ENCODE data around the gene C17orf107.

Gene C17orf107

GRCh38 chr17:4934173-4934979 lies 35.0 kb downstream of the C17orf107 start:
- ATAC-seq (peak; percentile 77), DNase-seq (peak in 1 of 2 donors; percentile 31)
- peaks cover 70% of the 10 kb centered on the region for H3K4me1 Mint-ChIP-seq
- H3K27ac Mint-ChIP-seq, result peak overlapping the region in 1 of 2 donors; percentile 46
- peaks cover 20% of the 10 kb centered on the region for H3K27me3 Mint-ChIP-seq
- H3K4me3 Mint-ChIP-seq, result peak overlapping the region; percentile 20 to 54
- no peaks in the 10 kb centered on the region for H3K9me3 Mint-ChIP-seq

DNA sequence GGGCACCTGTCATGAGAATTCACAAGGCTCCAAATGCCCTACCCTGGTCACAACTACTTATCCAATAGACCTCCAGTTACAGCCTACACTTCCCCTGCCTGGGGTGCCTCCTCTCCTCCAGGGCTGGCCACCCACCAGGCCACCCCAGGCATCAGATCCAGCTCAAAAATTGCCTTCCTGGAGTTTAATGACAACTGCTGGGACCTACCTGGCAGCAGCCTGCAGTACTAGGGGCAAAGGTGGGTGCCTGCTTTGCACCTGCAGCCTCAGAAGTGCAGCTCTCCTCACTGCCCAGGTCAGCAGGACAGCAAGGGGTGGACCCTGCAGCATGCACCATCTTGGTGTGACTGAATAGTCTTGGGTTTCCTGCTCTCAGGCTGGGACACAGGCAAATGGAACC lies 36.3 kb downstream of the C17orf107 start:
- Mint-ChIP-seq H3K9me3 (no peaks in the 10 kb centered on the region), H3K27me3 (peaks cover 20% of the 10 kb centered on the region), H3K4me1 (peaks cover 70% of the 10 kb centered on the region), H3K4me3 (no peak overlapping the region), H3K27ac (peak overlapping the region in 1 of 2 donors; percentile 31)
- ATAC-seq (no peak), DNase-seq (no peak)

- H3K27me3 Mint-ChIP-seq, result peaks cover 20% of the 10 kb centered on the region
- H3K9me3 Mint-ChIP-seq, result no peaks in the 10 kb centered on the region
- ATAC-seq (no peak), DNase-seq (no peak)
- no peak overlapping the region for H3K27ac Mint-ChIP-seq
- no peak overlapping the region for H3K4me3 Mint-ChIP-seq
- H3K4me1 Mint-ChIP-seq, result peaks cover 73% of the 10 kb centered on the region
Measured at GRCh38 chr17:4936436-4936835, 37.1 kb downstream of the C17orf107 start.

DNA sequence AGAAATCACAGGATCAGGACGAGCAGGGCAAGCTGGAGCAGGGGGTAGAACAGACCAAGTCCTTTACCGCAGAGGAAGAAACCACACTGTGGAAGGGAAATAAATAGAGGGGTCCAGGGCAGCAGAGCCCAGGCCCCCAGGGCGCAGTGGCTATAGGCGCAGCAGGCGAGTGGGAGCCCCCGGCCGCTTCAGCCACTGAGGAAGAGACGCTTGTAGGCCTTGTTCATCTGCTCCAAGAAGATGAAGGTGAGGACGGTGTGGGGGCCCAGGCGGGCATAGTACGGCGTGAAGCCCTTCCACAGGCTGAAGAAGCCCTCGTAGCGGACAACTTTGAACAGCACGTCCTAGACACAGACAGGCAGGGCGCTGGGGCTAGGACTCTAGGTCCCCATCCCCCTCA lies 38.2 kb downstream of the C17orf107 start:
- peak overlapping the region in 1 of 2 donors; percentile 94 for H3K4me3 Mint-ChIP-seq
- no peaks in the 10 kb centered on the region for H3K9me3 Mint-ChIP-seq
- ATAC-seq (no peak), DNase-seq (no peak)
- peaks cover 76% of the 10 kb centered on the region for H3K4me1 Mint-ChIP-seq
- H3K27me3 Mint-ChIP-seq, result peaks cover 20% of the 10 kb centered on the region
- H3K27ac Mint-ChIP-seq, result peak overlapping the region in 1 of 2 donors; percentile 85

DNA sequence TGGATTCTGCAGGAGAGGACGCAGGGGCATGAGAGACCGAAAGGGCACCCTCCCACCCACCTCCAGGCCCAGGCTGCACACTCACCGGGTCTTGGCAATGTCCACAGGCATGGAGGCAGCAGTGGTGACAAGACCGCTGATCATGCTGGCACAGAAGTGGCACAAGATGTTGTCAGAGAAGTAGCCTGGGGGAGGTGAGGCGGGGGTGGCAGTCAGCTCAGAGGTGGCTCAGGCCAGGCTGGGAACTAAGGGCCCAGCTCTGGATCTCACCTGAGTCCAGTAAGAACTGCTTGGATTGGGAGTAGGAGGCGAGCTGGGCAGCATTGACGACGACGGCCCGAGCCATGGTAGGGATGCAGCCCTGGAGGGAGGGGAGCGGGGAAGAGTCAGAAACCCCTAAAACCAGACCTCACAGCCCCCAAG lies 38.7 kb downstream of the C17orf107 start:
- ATAC-seq, result no peak
- H3K4me1 Mint-ChIP-seq, result peaks cover 76% of the 10 kb centered on the region
- H3K4me3 Mint-ChIP-seq, result peak overlapping the region; percentile 93 to 94
- H3K9me3 Mint-ChIP-seq, result no peaks in the 10 kb centered on the region
- no peak for DNase-seq
- H3K27me3 Mint-ChIP-seq, result peaks cover 16% of the 10 kb centered on the region
- peak overlapping the region; percentile 10 to 63 for H3K27ac Mint-ChIP-seq

DNA sequence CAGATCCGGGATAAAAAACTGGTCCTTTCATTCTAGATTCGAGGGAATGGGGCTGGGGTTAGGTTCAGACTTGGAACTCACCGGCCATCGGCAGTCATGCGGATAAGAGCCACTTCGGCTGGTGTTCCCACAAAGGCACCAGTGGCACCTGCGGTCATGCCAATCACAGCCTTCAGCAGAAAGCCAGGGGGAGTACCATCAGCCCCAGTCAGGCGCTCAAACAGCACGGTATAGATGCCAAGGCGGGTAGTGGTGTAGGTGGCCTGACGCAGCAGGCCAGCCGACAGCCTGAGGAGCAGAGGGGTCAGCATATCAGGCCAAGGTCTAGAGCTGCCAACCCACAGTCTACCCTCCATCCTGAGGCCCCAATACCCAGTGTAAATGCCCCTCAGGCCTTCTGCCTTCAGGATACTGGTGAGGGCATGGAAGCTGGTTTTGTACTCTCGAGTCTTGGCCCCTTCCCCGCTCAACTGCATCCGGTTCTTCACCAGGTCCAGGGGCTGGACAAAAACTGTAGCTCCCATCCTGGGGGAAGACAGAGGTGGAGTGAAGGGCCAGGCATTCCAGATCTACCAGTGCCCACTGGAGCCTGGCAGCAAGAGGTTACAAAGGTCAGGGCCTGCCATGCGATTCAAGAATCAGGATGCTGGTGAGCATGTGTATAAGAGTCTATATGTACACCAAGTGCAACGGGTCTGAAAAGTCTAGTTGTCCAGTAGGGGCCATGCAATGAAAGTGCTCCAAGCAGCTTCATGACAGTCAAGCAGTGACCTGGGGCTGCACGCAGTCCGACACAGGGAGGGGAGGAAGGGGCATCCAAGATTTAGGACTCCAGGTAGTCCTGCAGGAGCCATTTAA lies 39.6 kb downstream of the C17orf107 start:
- Mint-ChIP-seq H3K4me3 (peak overlapping the region; percentile 93 to 94), H3K27me3 (peaks cover 7% of the 10 kb centered on the region), H3K27ac (peak overlapping the region; percentile 85 to 99), H3K4me1 (peaks cover 76% of the 10 kb centered on the region), H3K9me3 (no peaks in the 10 kb centered on the region)
- ATAC-seq (no peak), DNase-seq (no peak)

GRCh38 chr17:4939546-4939795 lies 40.1 kb downstream of the C17orf107 start:
- Mint-ChIP-seq H3K4me1 (peaks cover 76% of the 10 kb centered on the region), H3K9me3 (no peaks in the 10 kb centered on the region), H3K27ac (peak overlapping the region; percentile 57 to 99), H3K27me3 (peaks cover 2% of the 10 kb centered on the region), H3K4me3 (peak overlapping the region; percentile 93 to 94)
- ATAC-seq, result peak; percentile 2
- DNase-seq, result no peak

DNA sequence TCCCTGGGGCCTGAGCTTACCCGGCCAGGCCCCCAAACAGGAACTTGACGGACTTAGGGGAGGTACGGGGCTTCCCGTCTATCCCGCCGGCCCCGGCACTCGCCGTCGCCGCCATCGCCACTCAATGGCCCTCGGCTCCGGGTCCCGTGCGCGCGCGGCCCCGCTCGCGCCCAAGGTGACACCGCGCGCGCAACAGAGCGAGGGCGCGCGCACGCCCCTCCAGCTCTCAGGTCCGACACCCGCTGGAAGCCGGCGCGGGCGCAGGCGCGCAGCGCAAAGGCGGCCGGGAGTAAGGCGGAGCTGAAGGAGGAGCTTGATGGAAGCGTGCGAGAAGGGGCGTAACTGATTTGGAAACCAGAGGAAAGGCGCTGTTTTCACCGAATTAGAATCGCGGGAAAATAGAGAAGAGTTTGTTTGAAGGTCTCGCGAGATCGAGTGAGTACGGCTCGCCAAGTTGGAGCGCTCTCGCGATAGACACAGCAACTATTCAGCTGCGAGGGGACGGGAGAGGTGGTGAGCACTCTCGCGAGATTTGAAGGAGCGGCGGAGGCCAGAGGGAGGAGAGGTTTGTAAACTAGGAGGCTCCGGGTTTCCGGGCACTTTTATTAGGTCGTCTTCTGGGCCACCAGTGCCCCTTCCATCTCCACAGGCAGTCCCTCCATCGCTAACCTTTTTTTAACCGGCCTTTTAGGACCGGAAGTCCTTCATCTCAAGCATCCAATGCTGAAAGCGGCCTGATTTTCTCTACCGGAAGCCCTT lies 40.6 kb downstream of the C17orf107 start, which contains the start of the genes RNF167 and SLC25A11:
RNF167 (plus strand) TSS at position 473 of the 759 bp plus-strand sequence. CDS start 642 bp downstream, outside the sequence.
SLC25A11 (minus strand) TSS at position 251 of the 759 bp plus-strand sequence; CDS start at position 115, 136 bp downstream.
- ATAC-seq, result peak; percentile 84
- peak within 1 kb of the TSS; percentile 93 to 94 for H3K4me3 Mint-ChIP-seq
- H3K27ac Mint-ChIP-seq, result peak within 1 kb of the TSS; percentile 98 to 99
- no peaks in the 10 kb centered on the region for H3K9me3 Mint-ChIP-seq
- H3K4me1 Mint-ChIP-seq, result peaks cover 76% of the 10 kb centered on the region
- peak; percentile 96 to 99 for DNase-seq
- H3K27me3 Mint-ChIP-seq, result no peaks in the 10 kb centered on the region

DNA sequence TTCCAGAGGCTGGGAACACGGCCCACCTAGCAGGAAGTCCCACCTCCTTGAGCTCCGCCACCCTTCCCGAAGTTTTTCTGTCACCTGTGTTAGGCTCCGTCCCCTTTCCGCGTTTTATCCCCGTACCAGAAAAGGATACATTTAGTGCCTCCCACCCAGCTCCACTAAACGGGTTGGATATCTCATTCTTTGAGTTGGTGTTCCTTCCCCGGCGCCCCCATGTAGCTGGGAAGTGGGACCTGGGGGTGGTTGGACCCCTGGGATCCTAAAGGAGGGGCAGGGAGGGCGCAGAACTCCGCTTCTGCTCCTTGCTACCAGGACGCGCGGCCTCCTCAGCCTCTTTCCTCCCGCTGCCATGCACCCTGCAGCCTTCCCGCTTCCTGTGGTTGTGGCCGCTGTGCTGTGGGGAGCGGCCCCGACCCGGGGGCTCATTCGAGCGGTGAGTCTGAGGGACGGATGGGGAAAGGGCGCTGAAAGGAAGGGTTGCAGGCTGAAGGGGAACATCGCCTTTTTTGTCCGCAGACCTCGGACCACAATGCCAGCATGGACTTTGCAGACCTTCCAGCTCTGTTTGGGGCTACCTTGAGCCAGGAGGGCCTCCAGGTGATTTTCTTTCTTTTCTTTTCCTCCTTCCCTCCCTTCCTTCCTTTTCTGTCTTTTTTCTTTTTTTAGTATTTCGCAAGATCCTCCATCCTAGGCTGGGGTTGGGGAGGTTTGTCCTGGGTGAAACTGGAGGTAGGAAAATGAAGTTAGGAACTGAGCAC lies 41.4 kb downstream of the C17orf107 start:
- DNase-seq (peak in 1 of 2 donors; percentile 63), ATAC-seq (no peak)
- H3K4me3 Mint-ChIP-seq, result peak overlapping the region; percentile 93 to 94
- H3K4me1 Mint-ChIP-seq, result peaks cover 81% of the 10 kb centered on the region
- H3K27me3 Mint-ChIP-seq, result no peaks in the 10 kb centered on the region
- no peaks in the 10 kb centered on the region for H3K9me3 Mint-ChIP-seq
- H3K27ac Mint-ChIP-seq, result peak overlapping the region; percentile 98 to 99

DNA sequence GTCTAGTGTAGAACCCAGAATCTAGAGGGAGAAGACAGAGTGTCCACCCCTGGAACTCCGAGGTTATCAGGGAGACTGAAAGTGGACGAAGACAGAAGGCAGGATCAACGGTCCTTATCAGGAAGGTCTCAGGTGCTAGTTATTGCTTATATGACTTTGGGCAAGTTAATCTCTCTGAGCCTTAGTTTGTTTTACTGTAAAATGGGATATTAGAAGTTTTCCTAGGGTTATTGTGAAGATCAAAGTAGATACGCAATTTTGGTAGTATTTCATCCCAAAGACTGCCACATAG lies 41.9 kb downstream of the C17orf107 start:
- Mint-ChIP-seq H3K27ac (peak overlapping the region; percentile 98 to 99), H3K9me3 (no peaks in the 10 kb centered on the region), H3K27me3 (no peaks in the 10 kb centered on the region), H3K4me3 (peak overlapping the region; percentile 93 to 94), H3K4me1 (peaks cover 78% of the 10 kb centered on the region)
- DNase-seq (no peak), ATAC-seq (no peak)

DNA sequence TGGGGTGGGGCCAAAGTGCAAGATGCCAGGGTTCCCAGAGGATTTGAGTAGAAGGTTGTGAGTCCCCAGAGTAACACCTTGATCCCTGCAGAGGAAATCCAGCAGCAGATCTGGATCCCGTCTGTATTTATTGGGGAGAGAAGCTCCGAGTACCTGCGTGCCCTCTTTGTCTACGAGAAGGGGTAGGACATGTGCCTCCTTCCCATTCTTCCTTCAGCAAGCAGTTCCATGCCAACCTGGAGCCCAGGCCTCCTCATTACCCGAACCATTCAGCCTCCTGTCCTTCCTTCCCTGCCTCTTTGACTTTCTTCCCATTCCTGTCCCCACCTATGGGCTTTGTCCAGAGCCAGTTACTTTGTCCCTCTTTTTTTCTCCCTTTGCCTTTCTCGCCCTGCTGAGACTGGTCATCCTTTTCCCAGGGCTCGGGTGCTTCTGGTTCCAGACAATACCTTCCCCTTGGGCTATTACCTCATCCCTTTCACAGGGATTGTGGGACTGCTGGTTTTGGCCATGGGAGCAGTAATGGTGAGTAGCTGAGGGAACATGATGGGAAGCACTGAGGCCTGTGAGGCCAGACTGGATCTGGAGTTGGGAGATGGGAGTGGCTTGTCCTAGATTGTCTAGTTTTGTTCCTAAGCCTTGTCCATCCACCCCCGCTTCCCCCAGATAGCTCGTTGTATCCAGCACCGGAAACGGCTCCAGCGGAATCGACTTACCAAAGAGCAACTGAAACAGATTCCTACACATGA lies 43.6 kb downstream of the C17orf107 start:
- Mint-ChIP-seq H3K27me3 (no peaks in the 10 kb centered on the region), H3K4me1 (peaks cover 62% of the 10 kb centered on the region), H3K4me3 (peak overlapping the region; percentile 93 to 94), H3K27ac (peak overlapping the region; percentile 77 to 99), H3K9me3 (no peaks in the 10 kb centered on the region)
- DNase-seq (no peak), ATAC-seq (no peak)

DNA sequence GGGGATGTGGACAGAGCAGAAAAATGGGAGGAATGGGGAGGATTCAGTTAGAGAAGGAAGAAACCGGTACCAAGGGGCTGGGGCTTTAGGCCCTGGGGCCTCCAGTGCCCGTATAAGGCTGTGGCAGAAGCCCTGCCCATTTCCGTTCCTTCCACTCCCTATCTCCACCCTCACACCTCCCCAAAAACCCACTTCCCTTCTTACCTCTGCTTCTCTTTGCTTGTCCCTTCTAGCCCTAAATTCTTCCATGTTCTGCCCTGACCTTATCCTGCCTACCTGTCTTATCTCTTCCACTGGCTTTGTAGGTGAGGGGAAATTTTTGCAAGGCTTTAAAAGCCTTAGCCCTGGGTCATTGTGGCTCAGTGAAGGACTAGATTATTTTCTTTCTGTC lies 44.8 kb downstream of the C17orf107 start:
- Mint-ChIP-seq H3K9me3 (no peaks in the 10 kb centered on the region), H3K4me3 (peak overlapping the region; percentile 93 to 94)
- DNase-seq, result peak; percentile 56 to 73

GRCh38 chr17:4944554-4945175 lies 45.3 kb downstream of the C17orf107 start:
- H3K27me3 Mint-ChIP-seq, result no peaks in the 10 kb centered on the region
- DNase-seq (peak; percentile 49 to 64), ATAC-seq (peak; percentile 0)
- no peaks in the 10 kb centered on the region for H3K9me3 Mint-ChIP-seq
- peak overlapping the region; percentile 93 to 97 for H3K27ac Mint-ChIP-seq
- peak overlapping the region; percentile 93 to 94 for H3K4me3 Mint-ChIP-seq
- H3K4me1 Mint-ChIP-seq, result peaks cover 48% of the 10 kb centered on the region

More for the DNA sequence above, 44.8 kb downstream of the C17orf107 start:
- Mint-ChIP-seq H3K4me1 (peaks cover 50% of the 10 kb centered on the region), H3K27me3 (no peaks in the 10 kb centered on the region), H3K27ac (peak overlapping the region; percentile 93 to 97)
- ATAC-seq, result peak; percentile 31
